ENCODE data around the gene PGAP3.
A peak's percentile ranks its signal among the peaks of the same experiment; 100 is the strongest.

PGAP3 gene

GRCh38 chr17:39635614-39636176 lies 52.2 kb downstream of the PGAP3 start:
- no peak for TF ChIP-seq CTCF (IDR thresholded peaks at IDR 0.05; ENCODE audit: insufficient read depth, low read length, missing control alignments)
- H3K4me3 ChIP-seq (ENCODE audit: low read depth, low read length): no peak overlapping the region
- CTCF ChIA-PET: interaction anchor here (0.6 to 28.8 kb wide), 8 partner anchors 5 to 101 kb away, joined by 3 to 822 read pairs (median 6); partner anchors contain the start of genes PPP1R1B and STARD3
- POLR2A ChIA-PET: no interaction called here
- DNase-seq (ENCODE audit: low read depth, low spot score): no peak

- CTCF ChIA-PET: interaction anchor here (0.6 to 28.8 kb wide), 16 partner anchors 7 to 470 kb away, joined by 3 to 822 read pairs (median 4); partner anchors contain the start of genes PPP1R1B and STARD3
- TF ChIP-seq CTCF (IDR thresholded peaks at IDR 0.05; ENCODE audit: insufficient read depth, low read length, missing control alignments): peak; percentile 35
- no peak for DNase-seq (ENCODE audit: low read depth, low spot score)
- no peak overlapping the region for H3K4me3 ChIP-seq (ENCODE audit: low read depth, low read length)
- POLR2A ChIA-PET: no interaction called here
Measured at GRCh38 chr17:39634384-39634871, 53.4 kb downstream of the PGAP3 start.

DNA sequence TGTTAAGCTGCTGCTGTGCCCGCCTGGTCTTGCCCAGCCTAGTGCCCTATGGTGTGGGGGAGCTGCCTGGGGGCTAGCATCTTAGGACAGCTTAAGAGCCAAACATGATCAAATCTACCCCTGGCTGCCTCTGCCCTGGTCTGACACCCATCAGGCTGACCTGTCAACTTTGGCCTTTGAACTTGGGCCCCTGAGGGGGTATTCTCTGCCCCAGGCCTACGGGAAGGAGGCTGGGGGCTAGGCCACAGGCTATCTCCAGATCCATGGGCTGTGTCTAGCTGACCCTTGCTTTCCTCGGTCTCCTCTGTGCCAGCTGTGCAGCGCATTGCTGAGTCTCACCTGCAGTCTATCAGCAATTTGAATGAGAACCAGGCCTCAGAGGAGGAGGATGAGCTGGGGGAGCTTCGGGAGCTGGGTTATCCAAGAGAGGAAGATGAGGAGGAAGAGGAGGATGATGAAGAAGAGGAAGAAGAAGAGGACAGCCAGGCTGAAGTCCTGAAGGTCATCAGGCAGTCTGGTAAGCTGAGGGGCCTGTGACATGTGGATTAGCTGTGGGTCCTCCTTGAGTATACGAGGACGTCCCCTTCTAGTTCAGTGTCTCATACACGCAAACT lies 54.2 kb downstream of the PGAP3 start:
- ChIA-PET CTCF (interaction anchor here (0.9 to 28.8 kb wide), 5 partner anchors 7 to 78 kb away, joined by 4 to 822 read pairs (median 781); partner anchors contain the start of genes PPP1R1B and STARD3), POLR2A (no interaction called here)
- no peak overlapping the region for H3K4me3 ChIP-seq (ENCODE audit: low read depth, low read length)
- no peak for DNase-seq (ENCODE audit: low read depth, low spot score)
- TF ChIP-seq CTCF (IDR thresholded peaks at IDR 0.05; ENCODE audit: insufficient read depth, low read length, missing control alignments): no peak

GRCh38 chr17:39632153-39632941 lies 55.5 kb downstream of the PGAP3 start:
- ChIA-PET CTCF (interaction anchor here (23.3 to 28.8 kb wide), 3 partner anchors 8 to 77 kb away, joined by 781 to 822 read pairs (median 822); partner anchors contain the start of genes PPP1R1B and STARD3), POLR2A (interaction anchor here (0.8 kb wide), 1 partner anchor 9 kb away, joined by 3 read pairs; no protein-coding TSS in a partner anchor)
- no peak overlapping the region for H3K4me3 ChIP-seq (ENCODE audit: low read depth, low read length)
- no peak for TF ChIP-seq CTCF (IDR thresholded peaks at IDR 0.05; ENCODE audit: insufficient read depth, low read length, missing control alignments)
- no peak for DNase-seq (ENCODE audit: low read depth, low spot score)

GRCh38 chr17:39631403-39631802 lies 56.5 kb downstream of the PGAP3 start:
- ChIA-PET POLR2A (no interaction called here), CTCF (interaction anchor here (0.7 to 28.8 kb wide), 7 partner anchors 7 to 98 kb away, joined by 3 to 822 read pairs (median 4); partner anchors contain the start of genes MIEN1, PPP1R1B and STARD3)
- no peak overlapping the region for H3K4me3 ChIP-seq (ENCODE audit: low read depth, low read length)
- TF ChIP-seq CTCF (IDR thresholded peaks at IDR 0.05; ENCODE audit: insufficient read depth, low read length, missing control alignments): no peak
- DNase-seq (ENCODE audit: low read depth, low spot score): no peak
